ENCODE measurements around the gene DCAF7.
A peak's percentile ranks its signal among the peaks of the same experiment; 100 is the strongest.

Gene DCAF7

GRCh38 chr17:63525190-63525946 is 24.9 kb upstream of the DCAF7 start:
- no peak for DNase-seq

GRCh38 chr17:63526861-63527260 is 23.4 kb upstream of the DCAF7 start:
- DNase-seq = no peak

GRCh38 chr17:63528183-63528582 is 22.1 kb upstream of the DCAF7 start:
- DNase-seq = no peak

- DNase-seq = no peak
Measured at GRCh38 chr17:63529711-63530556, 20.3 kb upstream of the DCAF7 start.

- DNase-seq = no peak
Measured at GRCh38 chr17:63530557-63531021, 19.7 kb upstream of the DCAF7 start.

- no peak for DNase-seq
Measured at GRCh38 chr17:63531022-63531965, 19.0 kb upstream of the DCAF7 start.

GRCh38 chr17:63533433-63534077 is 16.7 kb upstream of the DCAF7 start:
- no peak for DNase-seq

- no peak for DNase-seq
Measured at GRCh38 chr17:63534078-63534570, 16.2 kb upstream of the DCAF7 start.

- no peak for DNase-seq
Measured at GRCh38 chr17:63534816-63535455, 15.3 kb upstream of the DCAF7 start.

GRCh38 chr17:63535640-63536039 is 14.6 kb upstream of the DCAF7 start:
- no peak for DNase-seq

GRCh38 chr17:63537001-63537400 is 13.3 kb upstream of the DCAF7 start:
- DNase-seq = no peak

GRCh38 chr17:63537991-63538692 is 12.1 kb upstream of the DCAF7 start:
- peak; percentile 49 for DNase-seq

- DNase-seq = no peak
Measured at GRCh38 chr17:63538693-63539595, 11.3 kb upstream of the DCAF7 start.

- no peak for DNase-seq
Measured at GRCh38 chr17:63540590-63540989, 9.7 kb upstream of the DCAF7 start.

GRCh38 chr17:63542218-63542545 is 8.1 kb upstream of the DCAF7 start:
- DNase-seq = no peak

- DNase-seq = no peak
Measured at GRCh38 chr17:63542942-63543821, 7.1 kb upstream of the DCAF7 start.

GRCh38 chr17:63543822-63544420 is 6.4 kb upstream of the DCAF7 start:
- no peak for DNase-seq

- no peak for DNase-seq
Measured at GRCh38 chr17:63544467-63545301, 5.6 kb upstream of the DCAF7 start.

All from activated CD4-positive, alpha-beta T cell treated with anti-CD3 and anti-CD28 coated beads for 48 hours (primary cell).